Measurements from ENCODE around the gene MYL11. TPM values are rescaled to one million over a fixed set of nuclear protein-coding genes. Genes with fewer than 3 reads are reported as not detected.
"Not testable (repeated sequence)": the region's sequence is repeated elsewhere in the genome, so short reads cannot be mapped to it uniquely, and the experiment has no call there.

Gene MYL11
- polyA plus RNA-seq, 1 donor = 0.63 TPM

GRCh38 chr16:30395992-30396585 is 21.5 kb downstream of the MYL11 start:
- no peak for DNase-seq

GRCh38 chr16:30396627-30397026 is 22.0 kb downstream of the MYL11 start:
- not testable (repeated sequence) for DNase-seq

GRCh38 chr16:30397056-30397455 is 22.5 kb downstream of the MYL11 start:
- DNase-seq = no peak

- DNase-seq = no peak
Observed at GRCh38 chr16:30397776-30398660, 23.4 kb downstream of the MYL11 start.

- no peak for DNase-seq
Observed at GRCh38 chr16:30398661-30399434, 24.2 kb downstream of the MYL11 start.

GRCh38 chr16:30399435-30400186 is 25.0 kb downstream of the MYL11 start:
- DNase-seq = no peak

- DNase-seq = no peak
Observed at GRCh38 chr16:30401768-30402425, 27.3 kb downstream of the MYL11 start.

GRCh38 chr16:30406795-30407101 is 32.1 kb downstream of the MYL11 start:
- no peak for DNase-seq

- DNase-seq = peak; percentile 87
Observed at GRCh38 chr16:30407102-30407803, 32.7 kb downstream of the MYL11 start, which contains the start of gene ZNF771. TSS of gene ZNF771 (plus strand) at chr16:30407606. CDS start at chr16:30408054, 448 bp downstream.

- no peak for DNase-seq
Observed at GRCh38 chr16:30407804-30408534, 33.4 kb downstream of the MYL11 start.

GRCh38 chr16:30409125-30410060 is 34.8 kb downstream of the MYL11 start:
- peak; percentile 90 for DNase-seq

- no peak for DNase-seq
Observed at GRCh38 chr16:30413112-30413806, 38.7 kb downstream of the MYL11 start.

- no peak for DNase-seq
Observed at GRCh38 chr16:30414159-30414558, 39.6 kb downstream of the MYL11 start.

- DNase-seq = no peak
Observed at GRCh38 chr16:30416047-30416603, 41.5 kb downstream of the MYL11 start.

- DNase-seq = no peak
Observed at GRCh38 chr16:30416624-30417528, 42.3 kb downstream of the MYL11 start.

GRCh38 chr16:30417529-30418349 is 43.1 kb downstream of the MYL11 start:
- DNase-seq = peak; percentile 88

Measured in left kidney (tissue), 2 donors.